Measurements from ENCODE around the gene DTHD1.

The DTHD1 gene

GRCh38 chr4:36281384-36282106 lies at the start of gene DTHD1:
Gene DTHD1 (plus strand): TSS chr4:36281616. CDS start chr4:36281759, 143 bp downstream.
- no peak for FAIRE-seq

GRCh38 chr4:36233567-36234266 lies 47.7 kb upstream of the DTHD1 start:
- no peak for FAIRE-seq

- FAIRE-seq = no peak
These were observed 46.1 kb upstream of the DTHD1 start for GRCh38 chr4:36235306-36235705.

GRCh38 chr4:36236159-36236558 lies 45.3 kb upstream of the DTHD1 start:
- no peak for FAIRE-seq

GRCh38 chr4:36237366-36238313 lies 43.8 kb upstream of the DTHD1 start:
- no peak for FAIRE-seq

GRCh38 chr4:36241771-36242170 lies 39.6 kb upstream of the DTHD1 start:
- no peak for FAIRE-seq

- FAIRE-seq = no peak
These were observed 38.6 kb upstream of the DTHD1 start for GRCh38 chr4:36242629-36243354.

GRCh38 chr4:36243355-36244256 lies 37.8 kb upstream of the DTHD1 start:
- no peak for FAIRE-seq

- no peak for FAIRE-seq
These were observed 36.9 kb upstream of the DTHD1 start, which contains the start of gene ARAP2 for GRCh38 chr4:36244257-36245082. Gene ARAP2 (minus strand): TSS chr4:36244514. CDS start chr4:36229486, 15,028 bp downstream.

GRCh38 chr4:36249610-36250009 lies 31.8 kb upstream of the DTHD1 start:
- no peak for FAIRE-seq

- FAIRE-seq = no peak
These were observed 29.4 kb upstream of the DTHD1 start for GRCh38 chr4:36251983-36252382.

GRCh38 chr4:36254371-36254770 lies 27.0 kb upstream of the DTHD1 start:
- FAIRE-seq = no peak

GRCh38 chr4:36255577-36255976 lies 25.8 kb upstream of the DTHD1 start:
- no peak for FAIRE-seq

- no peak for FAIRE-seq
These were observed 25.0 kb upstream of the DTHD1 start for GRCh38 chr4:36256398-36256891.

- FAIRE-seq = no peak
These were observed 20.7 kb upstream of the DTHD1 start for GRCh38 chr4:36260731-36261130.

GRCh38 chr4:36264207-36264826 lies 17.1 kb upstream of the DTHD1 start:
- no peak for FAIRE-seq

- FAIRE-seq = no peak
These were observed 13.7 kb upstream of the DTHD1 start for GRCh38 chr4:36267486-36268268.

- no peak for FAIRE-seq
These were observed 12.3 kb upstream of the DTHD1 start for GRCh38 chr4:36269101-36269500.

Data from TTC549 (cell line).